Measurements from ENCODE around the gene POU2AF1.

DNA sequence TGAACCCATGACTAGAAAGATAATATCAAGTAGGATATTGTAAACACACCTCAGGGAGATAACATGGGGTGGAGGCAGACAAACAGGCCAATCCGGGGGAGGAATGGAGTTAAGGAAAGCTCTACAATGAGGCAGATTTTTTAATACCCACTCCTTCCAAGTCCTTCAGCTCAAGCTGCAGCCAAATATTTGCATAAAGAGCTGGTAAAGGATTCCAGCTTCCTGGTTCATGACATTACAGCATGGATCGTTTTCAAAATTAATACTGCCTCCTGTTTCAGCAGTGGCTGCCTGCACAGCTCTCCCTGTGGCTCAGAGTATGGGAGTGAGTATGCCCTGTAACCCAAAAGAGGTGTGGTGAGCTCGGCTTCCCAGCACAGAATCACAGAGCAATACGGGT is 75.6 kb downstream of the POU2AF1 start:
- TF ChIP-seq FOXJ3 (CRISPR knock-in tag; IDR thresholded peaks at IDR 0.05; ENCODE audit: borderline replicate concordance): no peak
- TF ChIP-seq ZNF138 (CRISPR knock-in tag; conservative IDR thresholded peaks at IDR 0.05): no peak
- TF ChIP-seq NR3C1 (CRISPR knock-in tag; conservative IDR thresholded peaks at IDR 0.05; ENCODE audit: low read depth): no peak
- TF ChIP-seq, protein P1, sequence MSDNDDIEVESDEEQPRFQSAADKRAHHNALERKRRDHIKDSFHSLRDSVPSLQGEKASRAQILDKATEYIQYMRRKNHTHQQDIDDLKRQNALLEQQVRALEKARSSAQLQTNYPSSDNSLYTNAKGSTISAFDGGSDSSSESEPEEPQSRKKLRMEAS (CRISPR knock-in tag; IDR thresholded peaks at IDR 0.05): no peak
- TF ChIP-seq, protein P2, sequence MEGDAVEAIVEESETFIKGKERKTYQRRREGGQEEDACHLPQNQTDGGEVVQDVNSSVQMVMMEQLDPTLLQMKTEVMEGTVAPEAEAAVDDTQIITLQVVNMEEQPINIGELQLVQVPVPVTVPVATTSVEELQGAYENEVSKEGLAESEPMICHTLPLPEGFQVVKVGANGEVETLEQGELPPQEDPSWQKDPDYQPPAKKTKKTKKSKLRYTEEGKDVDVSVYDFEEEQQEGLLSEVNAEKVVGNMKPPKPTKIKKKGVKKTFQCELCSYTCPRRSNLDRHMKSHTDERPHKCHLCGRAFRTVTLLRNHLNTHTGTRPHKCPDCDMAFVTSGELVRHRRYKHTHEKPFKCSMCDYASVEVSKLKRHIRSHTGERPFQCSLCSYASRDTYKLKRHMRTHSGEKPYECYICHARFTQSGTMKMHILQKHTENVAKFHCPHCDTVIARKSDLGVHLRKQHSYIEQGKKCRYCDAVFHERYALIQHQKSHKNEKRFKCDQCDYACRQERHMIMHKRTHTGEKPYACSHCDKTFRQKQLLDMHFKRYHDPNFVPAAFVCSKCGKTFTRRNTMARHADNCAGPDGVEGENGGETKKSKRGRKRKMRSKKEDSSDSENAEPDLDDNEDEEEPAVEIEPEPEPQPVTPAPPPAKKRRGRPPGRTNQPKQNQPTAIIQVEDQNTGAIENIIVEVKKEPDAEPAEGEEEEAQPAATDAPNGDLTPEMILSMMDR (IDR thresholded peaks at IDR 0.05): no peak
- no peak for TF ChIP-seq JUN (CRISPR knock-in tag; IDR thresholded peaks at IDR 0.05)
- no peak for TF ChIP-seq ZNF121 (CRISPR knock-in tag; IDR thresholded peaks at IDR 0.05)
- no peak for TF ChIP-seq CREB1 (CRISPR knock-in tag; IDR thresholded peaks at IDR 0.05)
- TF ChIP-seq, protein P3, sequence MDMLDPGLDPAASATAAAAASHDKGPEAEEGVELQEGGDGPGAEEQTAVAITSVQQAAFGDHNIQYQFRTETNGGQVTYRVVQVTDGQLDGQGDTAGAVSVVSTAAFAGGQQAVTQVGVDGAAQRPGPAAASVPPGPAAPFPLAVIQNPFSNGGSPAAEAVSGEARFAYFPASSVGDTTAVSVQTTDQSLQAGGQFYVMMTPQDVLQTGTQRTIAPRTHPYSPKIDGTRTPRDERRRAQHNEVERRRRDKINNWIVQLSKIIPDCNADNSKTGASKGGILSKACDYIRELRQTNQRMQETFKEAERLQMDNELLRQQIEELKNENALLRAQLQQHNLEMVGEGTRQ (CRISPR knock-in tag; IDR thresholded peaks at IDR 0.05): no peak
- TF ChIP-seq ZNF423 (CRISPR knock-in tag; IDR thresholded peaks at IDR 0.05): no peak
- TF ChIP-seq, protein P4, sequence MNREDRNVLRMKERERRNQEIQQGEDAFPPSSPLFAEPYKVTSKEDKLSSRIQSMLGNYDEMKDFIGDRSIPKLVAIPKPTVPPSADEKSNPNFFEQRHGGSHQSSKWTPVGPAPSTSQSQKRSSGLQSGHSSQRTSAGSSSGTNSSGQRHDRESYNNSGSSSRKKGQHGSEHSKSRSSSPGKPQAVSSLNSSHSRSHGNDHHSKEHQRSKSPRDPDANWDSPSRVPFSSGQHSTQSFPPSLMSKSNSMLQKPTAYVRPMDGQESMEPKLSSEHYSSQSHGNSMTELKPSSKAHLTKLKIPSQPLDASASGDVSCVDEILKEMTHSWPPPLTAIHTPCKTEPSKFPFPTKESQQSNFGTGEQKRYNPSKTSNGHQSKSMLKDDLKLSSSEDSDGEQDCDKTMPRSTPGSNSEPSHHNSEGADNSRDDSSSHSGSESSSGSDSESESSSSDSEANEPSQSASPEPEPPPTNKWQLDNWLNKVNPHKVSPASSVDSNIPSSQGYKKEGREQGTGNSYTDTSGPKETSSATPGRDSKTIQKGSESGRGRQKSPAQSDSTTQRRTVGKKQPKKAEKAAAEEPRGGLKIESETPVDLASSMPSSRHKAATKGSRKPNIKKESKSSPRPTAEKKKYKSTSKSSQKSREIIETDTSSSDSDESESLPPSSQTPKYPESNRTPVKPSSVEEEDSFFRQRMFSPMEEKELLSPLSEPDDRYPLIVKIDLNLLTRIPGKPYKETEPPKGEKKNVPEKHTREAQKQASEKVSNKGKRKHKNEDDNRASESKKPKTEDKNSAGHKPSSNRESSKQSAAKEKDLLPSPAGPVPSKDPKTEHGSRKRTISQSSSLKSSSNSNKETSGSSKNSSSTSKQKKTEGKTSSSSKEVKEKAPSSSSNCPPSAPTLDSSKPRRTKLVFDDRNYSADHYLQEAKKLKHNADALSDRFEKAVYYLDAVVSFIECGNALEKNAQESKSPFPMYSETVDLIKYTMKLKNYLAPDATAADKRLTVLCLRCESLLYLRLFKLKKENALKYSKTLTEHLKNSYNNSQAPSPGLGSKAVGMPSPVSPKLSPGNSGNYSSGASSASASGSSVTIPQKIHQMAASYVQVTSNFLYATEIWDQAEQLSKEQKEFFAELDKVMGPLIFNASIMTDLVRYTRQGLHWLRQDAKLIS (CRISPR knock-in tag; IDR thresholded peaks at IDR 0.05; ENCODE audit: borderline replicate concordance): no peak
